Activated T-helper 2 cell treated with anti-CD3 and anti-CD28 coated beads, Interferon-gamma antibody, Interleukin-2, Interleukin-4, amounts not matched to agents 10 μg/mL and 5 μg/mL and 100 μg/mL, durations not matched to agents 14 hours and 24 hours and 36 hours (primary cell): ENCODE measurements around the gene INPP5A. TPM values are rescaled to one million over a fixed set of nuclear protein-coding genes. Genes with fewer than 3 reads are reported as not detected.

ENCODE experiments used
- DNase-seq: peaks from one replicate; pipeline ENCODE4 v3.0.0; 2021; ENCODE audit warnings: low spot score
- H3K27ac Mint-ChIP-seq: one replicate; pipeline ENCODE4 v1.8.0; 2021; ENCODE audit warnings: mixed read lengths
- H3K27me3 Mint-ChIP-seq: one replicate; pipeline ENCODE4 v1.8.0; 2021; ENCODE audit warnings: low read depth, mixed read lengths
- H3K36me3 Mint-ChIP-seq: one replicate; pipeline ENCODE4 v1.8.0; 2021; ENCODE audit warnings: low read depth, mixed read lengths
- H3K4me1 Mint-ChIP-seq: one replicate; pipeline ENCODE4 v1.8.0; 2021; ENCODE audit warnings: low read depth, mixed read lengths
- H3K4me3 Mint-ChIP-seq: one replicate; pipeline ENCODE4 v1.8.0; 2021; ENCODE audit warnings: low read depth, mild to moderate bottlenecking, moderate library complexity, mixed read lengths
- H3K9me3 Mint-ChIP-seq: one replicate; pipeline ENCODE4 v1.8.0; 2021; ENCODE audit warnings: mixed read lengths
- intact Hi-C: fragments of 100-400 bp; cut with micrococcal nuclease; formaldehyde crosslinking; loops from one replicate; pipeline ENCODE4 v1.15.1; 2023
- total RNA-seq: library from RNA; stranded (reverse); gene quantifications from 2 replicates; pipeline ENCODE4 v1.2.3, GENCODE V29; 2022

INPP5A gene
- total RNA-seq, 1 donor from 2014 or later = 13.0 TPM

- no peak for DNase-seq
- Mint-ChIP-seq H3K4me1 (peaks cover 50% of the 10 kb centered on the region), H3K27me3 (peaks cover 4% of the 10 kb centered on the region), H3K27ac (peak overlapping the region; percentile 91), H3K9me3 (no peaks in the 10 kb centered on the region), H3K4me3 (peak overlapping the region; percentile 93), H3K36me3 (peaks cover 34% of the 10 kb centered on the region)
- intact Hi-C loops = loop anchor here (5.0 to 10.0 kb wide), 4 partner anchors 205 to 838 kb away; partner anchors contain the start of genes LRRC27, PAOX, TUBGCP2 and ZNF511
Measured at GRCh38 chr10:132539431-132539839, 1.8 kb downstream of the INPP5A start.

GRCh38 chr10:132539894-132540293 lies 2.3 kb downstream of the INPP5A start:
- Mint-ChIP-seq H3K27ac (peak overlapping the region; percentile 91), H3K4me1 (peaks cover 54% of the 10 kb centered on the region), H3K4me3 (peak overlapping the region; percentile 93), H3K27me3 (peaks cover 1% of the 10 kb centered on the region), H3K9me3 (no peaks in the 10 kb centered on the region), H3K36me3 (peaks cover 36% of the 10 kb centered on the region)
- intact Hi-C loops = loop anchor here (1.0 to 10.0 kb wide), 7 partner anchors 15 to 837 kb away; partner anchors contain the start of genes LRRC27, PAOX, TUBGCP2 and ZNF511
- DNase-seq = no peak

- Mint-ChIP-seq H3K27ac (peak overlapping the region; percentile 91), H3K27me3 (no peaks in the 10 kb centered on the region), H3K4me3 (peak overlapping the region; percentile 93), H3K9me3 (no peaks in the 10 kb centered on the region), H3K4me1 (peaks cover 57% of the 10 kb centered on the region), H3K36me3 (peaks cover 36% of the 10 kb centered on the region)
- DNase-seq = no peak
- intact Hi-C loops = loop anchor here (1.0 to 2.0 kb wide), 3 partner anchors 14 to 76 kb away; no protein-coding TSS in a partner anchor
Measured at GRCh38 chr10:132540456-132540855, 2.9 kb downstream of the INPP5A start.

GRCh38 chr10:132541129-132541528 lies 3.5 kb downstream of the INPP5A start:
- intact Hi-C loops = loop anchor here (2.0 kb wide), 2 partner anchors 14 to 76 kb away; no protein-coding TSS in a partner anchor
- peaks cover 58% of the 10 kb centered on the region for H3K4me1 Mint-ChIP-seq
- no peaks in the 10 kb centered on the region for H3K27me3 Mint-ChIP-seq
- no peak for DNase-seq
- peak overlapping the region; percentile 75 for H3K27ac Mint-ChIP-seq
- H3K36me3 Mint-ChIP-seq = peaks cover 36% of the 10 kb centered on the region
- peak overlapping the region; percentile 37 for H3K4me3 Mint-ChIP-seq
- no peaks in the 10 kb centered on the region for H3K9me3 Mint-ChIP-seq

GRCh38 chr10:132541601-132542011 lies 4.0 kb downstream of the INPP5A start:
- Mint-ChIP-seq H3K4me3 (peak overlapping the region; percentile 37), H3K36me3 (peaks cover 36% of the 10 kb centered on the region)

GRCh38 chr10:132542086-132542775 lies 4.6 kb downstream of the INPP5A start:
- H3K27me3 Mint-ChIP-seq = no peaks in the 10 kb centered on the region
- H3K27ac Mint-ChIP-seq = no peak overlapping the region
- no peaks in the 10 kb centered on the region for H3K9me3 Mint-ChIP-seq
- peaks cover 36% of the 10 kb centered on the region for H3K36me3 Mint-ChIP-seq
- H3K4me3 Mint-ChIP-seq = no peak overlapping the region
- intact Hi-C loops = no loop called here
- peaks cover 55% of the 10 kb centered on the region for H3K4me1 Mint-ChIP-seq
- DNase-seq = no peak

More at GRCh38 chr10:132541601-132542011, 4.0 kb downstream of the INPP5A start:
- Mint-ChIP-seq H3K4me1 (peaks cover 55% of the 10 kb centered on the region), H3K9me3 (no peaks in the 10 kb centered on the region), H3K27ac (peak overlapping the region; percentile 75), H3K27me3 (no peaks in the 10 kb centered on the region)
- intact Hi-C loops = loop anchor here (2.0 kb wide), 2 partner anchors 13 to 75 kb away; no protein-coding TSS in a partner anchor
- no peak for DNase-seq

- no peak overlapping the region for H3K4me3 Mint-ChIP-seq
Measured at GRCh38 chr10:132542819-132543218, 5.2 kb downstream of the INPP5A start.

GRCh38 chr10:132543916-132544743 lies 6.5 kb downstream of the INPP5A start:
- peaks cover 36% of the 10 kb centered on the region for H3K36me3 Mint-ChIP-seq
- H3K27ac Mint-ChIP-seq = no peak overlapping the region
- H3K27me3 Mint-ChIP-seq = no peaks in the 10 kb centered on the region
- H3K9me3 Mint-ChIP-seq = no peaks in the 10 kb centered on the region
- no peak for DNase-seq
- intact Hi-C loops = no loop called here
- H3K4me1 Mint-ChIP-seq = peaks cover 47% of the 10 kb centered on the region
- H3K4me3 Mint-ChIP-seq = peak overlapping the region; percentile 59

More at GRCh38 chr10:132542819-132543218, 5.2 kb downstream of the INPP5A start:
- Mint-ChIP-seq H3K36me3 (peaks cover 36% of the 10 kb centered on the region), H3K27ac (no peak overlapping the region), H3K9me3 (no peaks in the 10 kb centered on the region), H3K4me1 (peaks cover 55% of the 10 kb centered on the region), H3K27me3 (no peaks in the 10 kb centered on the region)
- intact Hi-C loops = no loop called here
- no peak for DNase-seq

- H3K9me3 Mint-ChIP-seq = no peaks in the 10 kb centered on the region
- intact Hi-C loops = no loop called here
- H3K27ac Mint-ChIP-seq = no peak overlapping the region
Measured at GRCh38 chr10:132544744-132545658, 7.4 kb downstream of the INPP5A start.

GRCh38 chr10:132545659-132546367 lies 8.2 kb downstream of the INPP5A start:
- Mint-ChIP-seq H3K4me3 (no peak overlapping the region), H3K4me1 (peaks cover 39% of the 10 kb centered on the region), H3K27ac (no peak overlapping the region), H3K36me3 (peaks cover 27% of the 10 kb centered on the region), H3K9me3 (no peaks in the 10 kb centered on the region), H3K27me3 (no peaks in the 10 kb centered on the region)
- intact Hi-C loops = no loop called here
- DNase-seq = no peak

More at GRCh38 chr10:132544744-132545658, 7.4 kb downstream of the INPP5A start:
- Mint-ChIP-seq H3K4me3 (peak overlapping the region; percentile 59), H3K36me3 (peaks cover 35% of the 10 kb centered on the region), H3K4me1 (peaks cover 41% of the 10 kb centered on the region), H3K27me3 (no peaks in the 10 kb centered on the region)
- no peak for DNase-seq

GRCh38 chr10:132546567-132547420 lies 9.2 kb downstream of the INPP5A start:
- DNase-seq = no peak
- Mint-ChIP-seq H3K4me3 (no peak overlapping the region), H3K27me3 (no peaks in the 10 kb centered on the region), H3K36me3 (peaks cover 21% of the 10 kb centered on the region), H3K4me1 (peaks cover 38% of the 10 kb centered on the region), H3K9me3 (no peaks in the 10 kb centered on the region), H3K27ac (no peak overlapping the region)
- intact Hi-C loops = no loop called here
